Measurements from ENCODE around the gene INHBA.

Gene INHBA

GRCh38 chr7:41674505-41675023 is 28.3 kb downstream of the INHBA start:
- Histone ChIP-seq H3K4me3 (ENCODE audit: low read depth, low read length) (no peak overlapping the region), H3K27me3 (ENCODE audit: control insufficient read depth, insufficient read depth, low read length) (no peaks in the 10 kb centered on the region), H3K4me1 (ENCODE audit: control insufficient read depth, insufficient read depth, low read length) (no peaks in the 10 kb centered on the region), H3K36me3 (ENCODE audit: control insufficient read depth, insufficient read depth, low read length) (no peaks in the 10 kb centered on the region), H3K9me3 (ENCODE audit: control insufficient read depth, insufficient read depth, low read length) (no peaks in the 10 kb centered on the region), H3K9ac (ENCODE audit: low read depth, low read length) (no peak overlapping the region)

DNA sequence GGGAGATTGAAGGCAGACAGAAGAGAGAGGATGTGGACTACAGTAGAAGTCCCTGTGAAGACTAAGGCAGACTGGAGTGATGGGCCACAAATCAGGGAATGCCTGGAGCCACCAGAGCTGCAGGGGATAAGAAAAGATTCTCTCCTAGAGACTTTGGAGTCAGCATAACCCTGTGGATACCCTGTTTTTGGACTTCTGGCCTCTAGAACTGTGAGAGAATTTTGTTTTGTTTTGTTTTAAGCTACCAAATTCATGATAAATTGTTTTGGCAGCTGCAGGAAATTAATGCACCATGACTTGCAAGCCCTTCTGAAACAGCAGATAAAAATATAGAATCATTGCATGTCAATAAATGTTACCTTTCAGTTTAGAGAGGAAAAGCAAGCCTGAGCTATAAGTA is 41.3 kb downstream of the INHBA start:
- H3K27me3 ChIP-seq (ENCODE audit: control insufficient read depth, insufficient read depth, low read length), result no peaks in the 10 kb centered on the region
- no peak overlapping the region for H3K4me3 ChIP-seq (ENCODE audit: low read depth, low read length)
- H3K36me3 ChIP-seq (ENCODE audit: control insufficient read depth, insufficient read depth, low read length), result no peaks in the 10 kb centered on the region
- no peak overlapping the region for H3K9ac ChIP-seq (ENCODE audit: low read depth, low read length)
- H3K4me1 ChIP-seq (ENCODE audit: control insufficient read depth, insufficient read depth, low read length), result peaks cover 9% of the 10 kb centered on the region
- no peaks in the 10 kb centered on the region for H3K9me3 ChIP-seq (ENCODE audit: control insufficient read depth, insufficient read depth, low read length)

DNA sequence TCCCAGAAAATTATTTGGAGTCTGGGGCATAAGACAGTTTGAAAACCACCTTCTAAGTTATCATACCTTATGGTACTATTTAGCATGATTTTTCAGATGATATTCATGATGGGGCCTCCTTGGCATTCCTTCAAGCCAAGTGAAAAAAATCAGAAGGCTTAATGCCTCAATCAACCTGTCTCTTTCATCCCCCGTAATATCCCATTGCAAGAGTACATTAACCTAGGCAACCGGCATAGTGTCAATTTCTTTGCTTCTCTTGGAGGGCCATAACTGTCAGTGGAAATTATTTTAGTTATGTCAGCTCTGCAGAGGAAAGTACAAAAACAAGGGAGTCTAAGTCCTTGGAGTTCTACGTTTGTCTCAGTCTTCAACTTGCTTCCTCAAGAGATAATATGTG is 43.4 kb downstream of the INHBA start:
- Histone ChIP-seq H3K4me3 (ENCODE audit: low read depth, low read length) (no peak overlapping the region), H3K9me3 (ENCODE audit: control insufficient read depth, insufficient read depth, low read length) (no peaks in the 10 kb centered on the region), H3K4me1 (ENCODE audit: control insufficient read depth, insufficient read depth, low read length) (no peaks in the 10 kb centered on the region), H3K9ac (ENCODE audit: low read depth, low read length) (no peak overlapping the region), H3K36me3 (ENCODE audit: control insufficient read depth, insufficient read depth, low read length) (no peaks in the 10 kb centered on the region), H3K27me3 (ENCODE audit: control insufficient read depth, insufficient read depth, low read length) (no peaks in the 10 kb centered on the region)

GRCh38 chr7:41656366-41656765 is 46.5 kb downstream of the INHBA start:
- no peaks in the 10 kb centered on the region for H3K9me3 ChIP-seq (ENCODE audit: control insufficient read depth, insufficient read depth, low read length)
- H3K9ac ChIP-seq (ENCODE audit: low read depth, low read length), result no peak overlapping the region
- no peaks in the 10 kb centered on the region for H3K36me3 ChIP-seq (ENCODE audit: control insufficient read depth, insufficient read depth, low read length)
- no peaks in the 10 kb centered on the region for H3K27me3 ChIP-seq (ENCODE audit: control insufficient read depth, insufficient read depth, low read length)
- H3K4me3 ChIP-seq (ENCODE audit: low read depth, low read length), result no peak overlapping the region
- H3K4me1 ChIP-seq (ENCODE audit: control insufficient read depth, insufficient read depth, low read length), result no peaks in the 10 kb centered on the region

DNA sequence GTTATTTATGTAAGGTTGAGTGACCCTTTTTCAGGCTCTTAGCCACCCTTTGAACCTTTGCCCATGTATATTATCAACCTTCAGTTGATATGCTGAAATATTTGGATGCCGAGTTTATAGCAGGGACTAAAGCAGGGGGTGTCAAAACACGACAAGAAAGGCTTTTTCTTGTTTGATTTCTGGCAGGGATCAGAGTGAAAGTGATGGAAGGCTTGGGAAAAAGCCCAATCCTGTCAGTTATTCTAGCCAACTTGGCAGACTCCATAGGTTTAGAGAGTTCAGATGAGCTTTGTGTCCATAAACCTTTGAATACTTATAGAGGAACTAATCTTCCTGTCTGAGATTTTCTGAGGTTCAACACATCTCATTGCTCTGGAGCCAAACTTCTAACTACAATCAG is 47.5 kb downstream of the INHBA start:
- no peaks in the 10 kb centered on the region for H3K4me1 ChIP-seq (ENCODE audit: control insufficient read depth, insufficient read depth, low read length)
- no peak overlapping the region for H3K9ac ChIP-seq (ENCODE audit: low read depth, low read length)
- no peak overlapping the region for H3K4me3 ChIP-seq (ENCODE audit: low read depth, low read length)
- no peaks in the 10 kb centered on the region for H3K9me3 ChIP-seq (ENCODE audit: control insufficient read depth, insufficient read depth, low read length)
- H3K36me3 ChIP-seq (ENCODE audit: control insufficient read depth, insufficient read depth, low read length), result no peaks in the 10 kb centered on the region
- H3K27me3 ChIP-seq (ENCODE audit: control insufficient read depth, insufficient read depth, low read length), result no peaks in the 10 kb centered on the region

- Histone ChIP-seq H3K9me3 (ENCODE audit: control insufficient read depth, insufficient read depth, low read length) (no peaks in the 10 kb centered on the region), H3K36me3 (ENCODE audit: control insufficient read depth, insufficient read depth, low read length) (no peaks in the 10 kb centered on the region), H3K4me3 (ENCODE audit: low read depth, low read length) (no peak overlapping the region), H3K4me1 (ENCODE audit: control insufficient read depth, insufficient read depth, low read length) (peaks cover 4% of the 10 kb centered on the region), H3K27me3 (ENCODE audit: control insufficient read depth, insufficient read depth, low read length) (no peaks in the 10 kb centered on the region), H3K9ac (ENCODE audit: low read depth, low read length) (no peak overlapping the region)
Observed at GRCh38 chr7:41652267-41652666, 50.6 kb downstream of the INHBA start.

DNA sequence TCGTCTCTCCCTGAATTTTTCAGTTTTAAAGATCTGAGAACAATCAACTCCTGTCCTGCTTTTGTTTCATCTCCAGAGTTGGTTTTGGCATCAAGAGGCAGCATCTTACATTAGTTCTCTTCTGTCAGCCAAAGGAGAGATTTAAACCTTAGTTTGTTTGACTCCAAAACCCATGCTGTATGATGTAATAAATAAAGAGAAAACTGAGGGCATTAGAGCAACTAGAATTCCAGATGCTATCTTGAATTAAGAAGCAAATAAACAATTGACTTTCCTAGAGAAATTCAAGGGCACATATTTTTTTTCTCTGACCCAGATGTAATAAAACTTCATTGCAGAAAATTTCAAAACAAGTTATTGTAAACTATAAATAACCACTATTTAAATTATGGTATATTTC is 54.4 kb downstream of the INHBA start:
- peaks cover 4% of the 10 kb centered on the region for H3K4me1 ChIP-seq (ENCODE audit: control insufficient read depth, insufficient read depth, low read length)
- H3K9ac ChIP-seq (ENCODE audit: low read depth, low read length), result no peak overlapping the region
- no peaks in the 10 kb centered on the region for H3K9me3 ChIP-seq (ENCODE audit: control insufficient read depth, insufficient read depth, low read length)
- H3K4me3 ChIP-seq (ENCODE audit: low read depth, low read length), result no peak overlapping the region
- H3K27me3 ChIP-seq (ENCODE audit: control insufficient read depth, insufficient read depth, low read length), result no peaks in the 10 kb centered on the region
- no peaks in the 10 kb centered on the region for H3K36me3 ChIP-seq (ENCODE audit: control insufficient read depth, insufficient read depth, low read length)

GRCh38 chr7:41643616-41644015 is 59.3 kb downstream of the INHBA start:
- Histone ChIP-seq H3K27me3 (ENCODE audit: control insufficient read depth, insufficient read depth, low read length) (no peaks in the 10 kb centered on the region), H3K9me3 (ENCODE audit: control insufficient read depth, insufficient read depth, low read length) (no peaks in the 10 kb centered on the region), H3K9ac (ENCODE audit: low read depth, low read length) (no peak overlapping the region), H3K4me3 (ENCODE audit: low read depth, low read length) (no peak overlapping the region), H3K4me1 (ENCODE audit: control insufficient read depth, insufficient read depth, low read length) (peaks cover 4% of the 10 kb centered on the region), H3K36me3 (ENCODE audit: control insufficient read depth, insufficient read depth, low read length) (no peaks in the 10 kb centered on the region)

DNA sequence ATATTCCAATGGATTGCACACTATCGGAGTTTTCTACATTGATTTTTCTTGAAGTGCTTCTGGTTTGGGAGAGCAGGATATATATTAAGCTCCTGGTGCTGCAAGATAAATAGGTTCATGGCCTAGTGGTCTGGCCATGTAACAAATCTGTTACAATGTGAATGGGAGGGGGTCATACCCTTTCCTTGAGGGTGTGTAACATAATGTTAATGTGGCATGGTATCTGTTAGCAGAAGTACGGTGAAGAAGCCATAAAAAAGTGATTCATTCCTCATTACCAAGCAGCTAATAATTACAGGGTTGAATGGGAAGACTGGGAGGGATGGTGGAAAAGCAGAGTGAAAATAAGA is 61.2 kb downstream of the INHBA start:
- Histone ChIP-seq H3K27me3 (ENCODE audit: control insufficient read depth, insufficient read depth, low read length) (no peaks in the 10 kb centered on the region), H3K9me3 (ENCODE audit: control insufficient read depth, insufficient read depth, low read length) (no peaks in the 10 kb centered on the region), H3K36me3 (ENCODE audit: control insufficient read depth, insufficient read depth, low read length) (no peaks in the 10 kb centered on the region), H3K4me3 (ENCODE audit: low read depth, low read length) (no peak overlapping the region), H3K9ac (ENCODE audit: low read depth, low read length) (no peak overlapping the region), H3K4me1 (ENCODE audit: control insufficient read depth, insufficient read depth, low read length) (no peaks in the 10 kb centered on the region)

- H3K27me3 ChIP-seq (ENCODE audit: control insufficient read depth, insufficient read depth, low read length), result no peaks in the 10 kb centered on the region
- no peak overlapping the region for H3K9ac ChIP-seq (ENCODE audit: low read depth, low read length)
- no peak overlapping the region for H3K4me3 ChIP-seq (ENCODE audit: low read depth, low read length)
- no peaks in the 10 kb centered on the region for H3K4me1 ChIP-seq (ENCODE audit: control insufficient read depth, insufficient read depth, low read length)
- H3K36me3 ChIP-seq (ENCODE audit: control insufficient read depth, insufficient read depth, low read length), result no peaks in the 10 kb centered on the region
- no peaks in the 10 kb centered on the region for H3K9me3 ChIP-seq (ENCODE audit: control insufficient read depth, insufficient read depth, low read length)
Observed at GRCh38 chr7:41641011-41641664, 61.8 kb downstream of the INHBA start.

DNA sequence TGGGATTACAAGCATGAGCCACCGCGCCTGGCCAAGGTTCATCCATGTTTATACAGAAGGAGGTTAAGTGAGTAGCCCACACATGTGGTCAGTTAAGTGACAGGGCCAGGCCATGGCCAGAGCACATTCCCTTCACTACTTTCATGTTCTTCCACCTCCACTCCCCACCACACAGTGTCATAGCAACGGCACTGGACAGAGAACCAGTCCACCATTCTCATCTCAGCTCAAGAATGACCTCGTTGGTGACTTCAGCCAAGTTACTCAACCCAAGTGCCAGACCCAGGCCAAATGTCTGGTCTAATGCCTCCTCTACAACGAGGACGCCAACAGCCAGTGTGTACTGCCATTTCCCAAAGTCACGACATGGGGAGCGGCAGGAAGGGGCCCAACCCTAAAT is 62.4 kb downstream of the INHBA start:
- Histone ChIP-seq H3K9me3 (ENCODE audit: control insufficient read depth, insufficient read depth, low read length) (no peaks in the 10 kb centered on the region), H3K4me3 (ENCODE audit: low read depth, low read length) (no peak overlapping the region), H3K4me1 (ENCODE audit: control insufficient read depth, insufficient read depth, low read length) (no peaks in the 10 kb centered on the region), H3K9ac (ENCODE audit: low read depth, low read length) (no peak overlapping the region), H3K36me3 (ENCODE audit: control insufficient read depth, insufficient read depth, low read length) (no peaks in the 10 kb centered on the region), H3K27me3 (ENCODE audit: control insufficient read depth, insufficient read depth, low read length) (no peaks in the 10 kb centered on the region)

- H3K9me3 ChIP-seq (ENCODE audit: control insufficient read depth, insufficient read depth, low read length), result no peaks in the 10 kb centered on the region
- no peak overlapping the region for H3K4me3 ChIP-seq (ENCODE audit: low read depth, low read length)
- H3K9ac ChIP-seq (ENCODE audit: low read depth, low read length), result no peak overlapping the region
- H3K4me1 ChIP-seq (ENCODE audit: control insufficient read depth, insufficient read depth, low read length), result no peaks in the 10 kb centered on the region
- no peaks in the 10 kb centered on the region for H3K27me3 ChIP-seq (ENCODE audit: control insufficient read depth, insufficient read depth, low read length)
- H3K36me3 ChIP-seq (ENCODE audit: control insufficient read depth, insufficient read depth, low read length), result no peaks in the 10 kb centered on the region
Observed at GRCh38 chr7:41637049-41637448, 65.8 kb downstream of the INHBA start.

Data from iPS-15b (cell line).